ENCODE results near the gene NRF1.
"Not testable (repeated sequence)": the region's sequence is repeated elsewhere in the genome, so short reads cannot be mapped to it uniquely, and the experiment has no call there.

NRF1 gene

DNA sequence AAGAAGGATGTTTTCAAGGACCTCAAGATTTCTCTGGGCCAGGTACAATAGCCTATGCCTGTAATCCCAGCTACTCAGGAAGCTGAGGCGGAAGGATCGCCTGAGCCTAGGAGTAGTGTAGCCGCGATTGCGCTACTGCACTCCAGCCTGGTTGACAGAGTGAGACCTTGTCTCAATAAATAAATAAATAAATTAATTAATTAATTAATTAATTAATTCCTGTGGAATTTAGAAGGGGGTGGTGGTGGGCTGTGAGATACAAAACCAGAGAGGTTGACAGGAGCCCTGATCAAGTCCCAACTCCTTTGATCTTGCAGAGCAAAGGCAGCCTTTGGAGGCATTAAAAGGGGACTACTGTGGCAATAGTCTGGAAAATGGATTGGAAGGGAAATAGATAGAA is 39.3 kb upstream of the NRF1 start:
- DNase-seq (ENCODE audit: extremely low spot score) = no peak
- ChIA-PET POLR2A (no interaction called here), CTCF (interaction anchor here (0.9 kb wide), 1 partner anchor 258 kb away, joined by 3 read pairs; no protein-coding TSS in a partner anchor)
- TF ChIP-seq, protein P1, sequence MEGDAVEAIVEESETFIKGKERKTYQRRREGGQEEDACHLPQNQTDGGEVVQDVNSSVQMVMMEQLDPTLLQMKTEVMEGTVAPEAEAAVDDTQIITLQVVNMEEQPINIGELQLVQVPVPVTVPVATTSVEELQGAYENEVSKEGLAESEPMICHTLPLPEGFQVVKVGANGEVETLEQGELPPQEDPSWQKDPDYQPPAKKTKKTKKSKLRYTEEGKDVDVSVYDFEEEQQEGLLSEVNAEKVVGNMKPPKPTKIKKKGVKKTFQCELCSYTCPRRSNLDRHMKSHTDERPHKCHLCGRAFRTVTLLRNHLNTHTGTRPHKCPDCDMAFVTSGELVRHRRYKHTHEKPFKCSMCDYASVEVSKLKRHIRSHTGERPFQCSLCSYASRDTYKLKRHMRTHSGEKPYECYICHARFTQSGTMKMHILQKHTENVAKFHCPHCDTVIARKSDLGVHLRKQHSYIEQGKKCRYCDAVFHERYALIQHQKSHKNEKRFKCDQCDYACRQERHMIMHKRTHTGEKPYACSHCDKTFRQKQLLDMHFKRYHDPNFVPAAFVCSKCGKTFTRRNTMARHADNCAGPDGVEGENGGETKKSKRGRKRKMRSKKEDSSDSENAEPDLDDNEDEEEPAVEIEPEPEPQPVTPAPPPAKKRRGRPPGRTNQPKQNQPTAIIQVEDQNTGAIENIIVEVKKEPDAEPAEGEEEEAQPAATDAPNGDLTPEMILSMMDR (IDR thresholded peaks at IDR 0.05; ENCODE audit: control extremely low read depth, extremely low read depth, low read depth, missing control alignments) = no peak

DNA sequence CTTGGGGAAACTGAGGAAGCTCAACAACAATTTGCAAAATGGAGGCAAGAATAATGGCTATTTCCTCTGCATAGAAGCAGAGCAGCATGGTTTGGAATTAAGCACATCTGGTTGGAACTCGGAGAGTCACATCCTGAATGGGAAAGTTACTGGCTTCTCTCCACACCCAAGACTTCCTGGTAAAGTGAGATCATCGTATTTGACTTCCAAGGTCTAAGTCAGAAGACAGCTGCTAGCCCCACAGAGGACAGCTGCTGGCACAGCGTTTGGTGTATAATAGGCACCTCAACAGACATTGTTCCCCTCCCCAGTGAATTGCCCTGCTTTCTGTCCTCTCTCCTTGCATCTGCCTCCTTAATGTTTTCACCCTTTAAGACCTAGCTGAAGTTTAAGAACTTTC is 37.0 kb upstream of the NRF1 start:
- TF ChIP-seq, protein P1 (IDR thresholded peaks at IDR 0.05; ENCODE audit: control extremely low read depth, extremely low read depth, low read depth, missing control alignments) = no peak
- DNase-seq (ENCODE audit: extremely low spot score) = no peak
- CTCF ChIA-PET = no interaction called here
- POLR2A ChIA-PET = no interaction called here

DNA sequence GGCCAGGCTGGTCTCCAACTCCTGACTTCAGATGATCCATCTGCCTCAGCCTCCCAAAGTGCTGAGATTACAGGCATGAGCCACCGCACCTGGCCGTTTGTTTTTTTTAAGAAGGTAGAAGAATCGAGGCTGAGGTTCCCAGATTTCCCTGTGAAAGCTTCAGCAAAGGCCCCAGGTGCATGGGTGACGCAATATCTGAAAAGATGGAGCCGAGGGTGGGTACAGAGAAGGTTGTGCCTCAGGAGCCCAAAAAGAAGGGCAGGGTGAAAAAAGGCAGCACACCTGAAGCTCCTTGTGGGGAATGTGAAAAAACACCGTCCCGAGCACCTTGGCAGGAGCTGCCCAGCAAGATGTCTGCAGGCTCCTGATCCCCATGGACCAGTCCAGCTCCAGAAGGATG is 35.8 kb upstream of the NRF1 start:
- DNase-seq (ENCODE audit: extremely low spot score) = no peak
- POLR2A ChIA-PET = no interaction called here
- CTCF ChIA-PET = no interaction called here

DNA sequence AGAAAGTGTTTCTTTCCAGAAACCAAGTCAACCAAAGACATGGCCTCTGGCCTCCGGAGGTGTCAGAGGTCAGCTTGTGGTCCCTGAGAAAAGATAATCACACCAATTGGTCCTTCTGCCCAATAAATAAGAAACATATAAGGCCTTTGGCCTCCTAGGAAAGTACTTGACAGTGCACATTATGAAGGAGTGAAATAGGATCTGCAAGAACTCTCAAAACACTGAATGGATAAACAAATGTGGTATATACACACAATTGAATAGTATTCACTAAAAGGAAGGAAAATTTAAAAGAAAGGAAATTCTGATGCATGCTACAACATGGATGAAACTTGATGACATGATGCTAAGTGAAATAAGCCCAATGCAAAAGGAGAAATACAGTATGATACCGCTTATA is 35.4 kb upstream of the NRF1 start:
- no peak for DNase-seq (ENCODE audit: extremely low spot score)
- ChIA-PET CTCF (no interaction called here), POLR2A (no interaction called here)
- TF ChIP-seq, protein P1 (IDR thresholded peaks at IDR 0.05; ENCODE audit: control extremely low read depth, extremely low read depth, low read depth, missing control alignments) = no peak

More for the DNA sequence above, 35.8 kb upstream of the NRF1 start:
- TF ChIP-seq, protein P1 (IDR thresholded peaks at IDR 0.05; ENCODE audit: control extremely low read depth, extremely low read depth, low read depth, missing control alignments) = no peak

DNA sequence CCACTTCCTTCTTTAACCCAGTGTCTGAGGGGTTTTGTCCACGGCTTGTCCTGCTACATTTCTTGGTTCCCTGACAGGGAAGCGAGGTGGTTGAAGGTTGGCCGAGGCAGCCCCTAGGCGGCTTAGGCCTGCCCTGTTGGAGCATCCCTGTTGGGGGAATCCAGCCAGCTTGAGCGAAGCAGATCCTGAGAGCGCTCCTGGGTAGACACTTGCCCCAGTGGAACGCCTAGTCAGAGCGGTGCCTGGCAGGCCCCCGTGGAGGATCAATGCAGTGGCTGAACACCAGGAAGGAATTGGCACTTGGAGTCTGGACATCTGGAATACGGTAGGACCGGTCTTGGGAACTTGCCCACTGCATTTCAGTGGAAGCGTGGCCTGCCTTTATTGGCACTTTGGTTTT is 32.7 kb upstream of the NRF1 start:
- TF ChIP-seq, protein P1 (IDR thresholded peaks at IDR 0.05; ENCODE audit: control extremely low read depth, extremely low read depth, low read depth, missing control alignments) = no peak
- ChIA-PET CTCF (no interaction called here), POLR2A (no interaction called here)

DNA sequence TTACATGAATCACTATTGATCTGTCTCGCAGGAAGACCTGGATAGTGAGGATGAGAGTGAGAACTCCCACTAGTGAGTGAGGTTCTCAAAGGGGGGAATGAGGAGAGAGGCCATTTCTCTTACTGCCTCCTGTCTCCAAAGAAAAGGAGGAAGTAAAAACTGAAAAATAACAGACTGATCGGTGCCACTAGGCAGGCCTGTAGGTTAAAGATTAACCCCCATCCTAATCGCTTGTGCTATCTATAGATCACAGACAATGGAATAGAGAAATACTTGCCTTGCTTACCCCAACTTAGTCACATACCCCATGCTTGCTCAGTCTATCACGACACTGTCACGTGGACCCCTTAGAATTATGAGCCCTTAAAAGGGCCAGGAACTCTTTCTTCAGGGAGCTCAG is 25.3 kb upstream of the NRF1 start:
- CTCF ChIA-PET, POLR2A ChIA-PET: not testable (repeated sequence)

More for the DNA sequence above, 32.7 kb upstream of the NRF1 start:
- DNase-seq (ENCODE audit: extremely low spot score) = no peak

DNA sequence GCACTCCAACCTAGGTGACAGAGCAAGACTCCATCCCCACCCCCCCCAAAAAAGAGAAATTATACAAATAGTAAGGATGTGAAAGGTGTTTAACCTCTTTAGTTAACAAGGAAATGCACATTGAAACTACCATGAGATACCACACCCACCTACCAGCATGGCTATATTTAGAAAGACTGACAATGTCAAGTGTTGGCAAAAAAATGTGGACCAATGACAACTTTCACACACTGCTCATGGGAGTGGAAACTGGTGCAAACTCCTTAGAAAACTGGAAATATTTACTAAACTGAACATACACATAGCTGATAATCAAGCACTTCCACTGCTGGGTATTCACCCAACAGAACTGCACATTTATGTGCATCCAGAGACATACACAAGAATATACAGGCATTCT is 23.3 kb upstream of the NRF1 start:
- no peak for DNase-seq (ENCODE audit: extremely low spot score)
- CTCF ChIA-PET = no interaction called here
- POLR2A ChIA-PET = no interaction called here

More for the DNA sequence above, 25.3 kb upstream of the NRF1 start:
- DNase-seq (ENCODE audit: extremely low spot score) = not testable (repeated sequence)

More for the DNA sequence above, 23.3 kb upstream of the NRF1 start:
- TF ChIP-seq, protein P1 (IDR thresholded peaks at IDR 0.05; ENCODE audit: control extremely low read depth, extremely low read depth, low read depth, missing control alignments) = no peak
